HG02970 (cell line): Measurements from ENCODE around the gene CSKMT.
"Not testable (repeated sequence)": the region's sequence is repeated elsewhere in the genome, so short reads cannot be mapped to it uniquely, and the experiment has no call there.

Source experiments
- ATAC-seq: cut with Tn5 transposase; IDR thresholded peaks from one replicate; pipeline ENCODE4 v1.9.1; 2021; ENCODE audit warnings: mild to moderate bottlenecking, moderate library complexity, moderate number of reproducible peaks; ENCODE audit not compliant: unreplicated experiment, low FRiP score

CSKMT gene

GRCh38 chr11:62687508-62688396 lies 22.6 kb downstream of the CSKMT start:
- ATAC-seq = no peak

DNA sequence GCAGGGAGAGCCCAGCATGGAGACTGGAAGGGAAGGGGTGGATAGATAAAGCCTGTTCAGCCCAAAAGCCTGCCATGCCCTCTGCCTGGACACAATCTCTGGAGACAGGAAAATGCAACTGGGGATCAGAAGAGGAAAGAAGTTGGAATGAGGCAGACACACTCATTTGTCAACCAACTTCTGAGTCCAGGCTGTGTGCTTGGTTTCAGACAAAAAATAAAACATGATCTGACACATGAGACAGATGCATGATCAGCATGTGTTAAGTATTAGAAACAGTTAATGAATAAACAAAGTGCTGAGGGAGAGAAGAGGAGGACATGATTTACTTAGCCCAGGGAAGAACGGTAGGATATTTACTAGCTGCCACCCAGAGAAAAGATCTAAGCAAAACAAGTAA lies 23.4 kb downstream of the CSKMT start:
- no peak for ATAC-seq

- no peak for ATAC-seq
Observed at GRCh38 chr11:62689421-62690183, 24.5 kb downstream of the CSKMT start, which contains the start of gene LRRN4CL. LRRN4CL (minus strand) TSS chr11:62689530; CDS start chr11:62688508, 1,022 bp downstream.

- ATAC-seq = not testable (repeated sequence)
Observed at GRCh38 chr11:62693624-62694023, 28.5 kb downstream of the CSKMT start.

GRCh38 chr11:62694455-62695167 lies 29.5 kb downstream of the CSKMT start:
- ATAC-seq = no peak

DNA sequence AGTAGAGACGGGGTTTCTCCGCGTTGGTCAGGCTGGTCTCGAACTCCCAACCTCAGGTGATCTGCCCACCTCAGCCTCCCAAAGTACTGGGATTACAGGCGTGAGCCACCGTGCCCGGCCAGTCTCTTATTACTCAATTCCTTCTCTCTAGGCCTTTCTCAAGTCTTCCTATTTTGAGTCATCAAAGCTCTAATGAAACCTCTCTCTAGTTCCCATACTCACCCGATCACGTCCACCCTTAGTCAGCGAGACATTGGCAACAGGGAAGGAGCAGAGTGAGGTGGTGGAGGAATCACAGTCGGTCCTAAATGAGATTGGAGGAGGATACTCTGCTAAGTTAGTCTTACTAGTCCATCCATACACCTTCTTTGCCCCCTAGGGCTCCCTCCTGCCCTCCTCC lies 37.1 kb downstream of the CSKMT start:
- ATAC-seq = no peak

GRCh38 chr11:62703921-62704320 lies 38.8 kb downstream of the CSKMT start:
- ATAC-seq = not testable (repeated sequence)

- ATAC-seq = no peak
Observed at GRCh38 chr11:62705413-62705812, 40.3 kb downstream of the CSKMT start.

- ATAC-seq = peak; percentile 59
Observed at GRCh38 chr11:62705880-62706849, 41.1 kb downstream of the CSKMT start.

DNA sequence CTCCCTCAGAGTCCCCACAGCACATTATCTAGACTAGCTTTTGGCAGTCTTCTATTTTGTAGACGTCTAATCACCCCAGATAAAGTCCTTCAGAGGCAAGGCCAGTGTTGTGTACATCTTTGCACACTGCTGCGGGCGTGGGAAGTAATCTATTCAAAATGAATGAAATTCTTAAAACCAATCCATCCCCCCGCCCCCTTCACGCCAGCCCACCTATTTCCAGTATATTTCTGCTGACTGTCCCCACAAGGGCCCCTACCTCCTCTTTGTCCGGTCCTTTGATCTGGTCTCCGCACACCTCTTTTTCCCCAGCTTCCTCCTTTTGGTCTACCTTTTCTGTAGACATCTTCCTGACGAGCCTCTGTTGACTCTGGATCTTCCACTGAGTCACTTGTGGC lies 41.7 kb downstream of the CSKMT start:
- ATAC-seq = no peak

DNA sequence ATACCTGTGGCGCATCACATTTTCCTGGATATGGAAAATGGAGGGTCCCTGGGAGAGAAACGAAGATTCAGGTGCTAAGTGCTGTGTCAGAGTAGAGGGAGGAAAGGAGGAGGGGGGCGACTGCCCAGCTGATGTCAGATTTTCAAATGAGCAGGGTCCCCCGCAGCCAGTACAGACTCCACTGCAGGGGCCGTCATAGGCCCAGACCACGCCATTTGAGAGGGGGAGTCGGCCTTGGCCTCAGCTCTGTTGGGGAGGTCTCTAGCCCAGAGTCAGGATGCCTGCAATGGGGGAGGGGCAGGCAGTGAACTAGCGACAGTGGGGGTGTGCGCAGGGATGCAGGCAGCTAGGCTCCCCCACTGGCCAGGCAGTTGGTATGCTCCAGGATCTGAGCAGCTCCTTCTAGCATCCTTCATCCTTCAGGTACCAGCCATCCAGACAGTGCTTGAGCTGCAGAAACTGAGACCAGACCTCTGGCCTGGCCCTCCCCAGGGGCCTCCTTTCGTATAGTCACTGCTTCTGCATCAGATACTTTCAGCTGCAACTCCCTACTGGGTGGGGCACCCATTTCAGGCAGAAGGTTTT lies 42.3 kb downstream of the CSKMT start, which contains the start of the genes BSCL2 and GNG3:
Gene BSCL2, minus strand, starts transcription at position 148 of the 585 bp plus-strand sequence. CDS start 229 bp downstream, outside the sequence.
Gene GNG3, plus strand, starts transcription at position 400 of the 585 bp plus-strand sequence. CDS start 620 bp downstream, outside the sequence.
- ATAC-seq = no peak

GRCh38 chr11:62708392-62708791 lies 43.3 kb downstream of the CSKMT start:
- no peak for ATAC-seq

GRCh38 chr11:62708793-62709192 lies 43.7 kb downstream of the CSKMT start:
- ATAC-seq = no peak

DNA sequence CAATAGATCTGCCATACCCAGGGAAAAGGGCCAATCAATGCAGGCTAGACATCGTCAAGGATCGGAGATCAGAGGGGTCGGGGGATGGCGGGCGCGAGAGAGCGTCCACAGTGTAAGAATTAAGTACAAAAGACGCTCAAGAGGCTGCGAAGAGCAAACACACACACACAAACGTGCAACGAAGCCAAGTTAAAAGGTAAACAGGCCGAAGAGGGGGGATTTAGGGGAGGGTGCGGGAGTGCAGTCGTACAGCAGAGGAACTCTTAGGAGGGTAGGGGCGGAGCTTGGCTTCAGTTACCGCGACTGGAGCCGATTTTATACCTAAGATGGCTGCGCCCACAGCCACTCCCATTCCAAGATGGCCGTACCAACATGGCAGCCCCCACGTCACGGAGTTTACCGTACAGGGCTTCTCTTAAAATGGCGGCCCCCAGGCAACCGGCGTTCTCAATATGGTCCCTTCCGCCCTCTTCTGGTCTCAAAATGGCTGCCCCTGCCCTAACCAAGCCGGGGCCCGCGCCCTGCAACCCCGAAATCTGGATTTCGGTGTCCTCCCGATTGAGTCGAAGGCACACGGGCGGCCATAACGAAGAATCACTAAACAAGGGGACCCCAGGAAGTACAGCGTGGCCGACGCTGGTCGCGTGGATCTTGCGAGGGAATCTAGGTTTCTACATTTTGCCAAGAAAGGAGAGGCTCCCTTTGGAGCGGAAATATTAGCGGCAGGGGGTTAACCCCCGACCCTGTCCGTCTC lies 44.3 kb downstream of the CSKMT start:
- ATAC-seq = peak; percentile 74

GRCh38 chr11:62710001-62710345 lies 44.9 kb downstream of the CSKMT start:
- no peak for ATAC-seq

GRCh38 chr11:62712276-62712812 lies 47.2 kb downstream of the CSKMT start:
- ATAC-seq = no peak

DNA sequence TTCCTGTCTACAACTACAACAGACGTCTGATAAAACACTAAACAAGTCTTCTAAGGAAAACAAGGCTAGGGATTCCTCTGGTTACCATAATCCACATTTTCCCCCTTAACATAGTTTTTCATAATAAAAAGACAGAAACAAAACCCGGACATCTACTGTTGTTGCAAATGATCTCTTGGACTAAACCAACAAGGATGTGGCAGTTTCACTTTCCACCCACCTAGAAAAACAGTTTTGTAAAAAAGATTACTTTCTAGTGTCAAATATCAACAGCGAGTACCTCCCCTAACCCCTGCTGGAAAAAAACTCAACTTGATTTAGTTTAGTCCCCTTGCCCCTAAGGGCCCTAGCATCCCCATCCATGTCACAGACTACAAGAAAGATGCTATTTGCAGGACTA lies 47.7 kb downstream of the CSKMT start:
- no peak for ATAC-seq

DNA sequence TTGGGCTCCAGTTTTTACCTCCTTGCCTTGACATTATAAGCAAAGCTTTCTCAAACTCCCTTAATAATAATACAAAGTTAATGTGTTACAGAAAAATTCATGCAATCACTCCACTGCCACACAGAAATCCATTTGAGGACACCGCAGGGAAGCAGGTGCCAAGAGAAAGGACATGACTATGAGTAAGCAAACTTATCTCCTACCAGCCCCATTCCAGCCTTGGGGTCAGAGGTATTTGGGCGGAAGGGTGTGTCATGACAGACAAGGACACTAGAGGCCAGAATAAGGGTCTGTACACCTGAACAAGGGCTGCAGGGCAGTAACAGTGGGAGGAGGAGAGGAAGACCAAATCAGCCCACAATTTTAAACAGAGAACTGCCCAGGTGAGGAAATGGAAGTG lies 48.2 kb downstream of the CSKMT start:
- no peak for ATAC-seq
